TTC549 (cell line): ENCODE measurements around the gene GSTK1.
"Not testable (repeated sequence)": the region's sequence is repeated elsewhere in the genome, so short reads cannot be mapped to it uniquely, and the experiment has no call there.

Source experiments
- FAIRE-seq: peaks from 2 replicates; lab custom pipeline; 2012; peaks lifted over from hg19 to GRCh38; lab: Jason Lieb, UNC

Gene GSTK1

GRCh38 chr7:143239813-143240212 is 23.4 kb upstream of the GSTK1 start:
- no peak for FAIRE-seq

GRCh38 chr7:143240291-143241168 is 22.7 kb upstream of the GSTK1 start:
- no peak for FAIRE-seq

- no peak for FAIRE-seq
Observed at GRCh38 chr7:143242306-143242705, 20.9 kb upstream of the GSTK1 start.

DNA sequence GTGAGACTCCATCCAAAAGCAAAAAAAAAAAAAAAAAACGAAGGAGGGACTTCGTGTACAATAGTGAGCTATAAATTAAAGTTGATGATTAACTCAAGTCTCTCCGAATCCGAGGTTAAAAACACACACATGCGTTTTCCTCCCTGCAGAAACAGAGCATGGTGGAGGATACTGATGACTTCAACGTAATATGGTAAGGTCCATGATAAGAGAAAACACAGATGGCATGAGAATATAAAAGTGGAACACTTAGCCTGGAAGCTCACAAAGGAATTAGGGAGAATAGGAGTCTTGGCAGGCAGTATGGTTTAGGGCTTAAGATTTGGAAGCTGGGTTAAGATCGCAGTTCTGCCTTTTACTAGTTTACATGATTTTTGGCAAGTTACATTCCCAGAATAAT is 20.1 kb upstream of the GSTK1 start:
- FAIRE-seq = no peak

DNA sequence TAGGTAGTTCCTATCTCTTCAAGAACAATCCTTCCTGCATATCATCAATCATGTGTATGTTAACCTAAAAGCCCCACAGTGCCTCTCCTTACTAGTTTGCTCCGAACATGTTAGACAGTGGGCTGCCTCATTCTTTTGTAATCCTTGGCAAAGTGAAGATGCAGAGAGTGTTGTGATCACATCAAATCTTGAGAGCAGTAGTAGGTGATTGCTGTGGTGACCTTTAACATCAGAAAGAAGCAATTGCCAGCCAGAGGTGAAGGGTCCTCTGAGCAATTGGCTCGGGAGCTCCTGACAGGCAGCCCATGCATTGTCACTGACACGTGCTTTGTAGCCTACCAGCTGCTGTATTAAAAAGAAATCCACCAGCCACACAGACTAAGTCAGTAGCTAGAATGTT is 19.6 kb upstream of the GSTK1 start:
- no peak for FAIRE-seq

GRCh38 chr7:143244321-143244720 is 18.9 kb upstream of the GSTK1 start:
- FAIRE-seq = no peak

GRCh38 chr7:143245123-143245522 is 18.1 kb upstream of the GSTK1 start:
- no peak for FAIRE-seq

DNA sequence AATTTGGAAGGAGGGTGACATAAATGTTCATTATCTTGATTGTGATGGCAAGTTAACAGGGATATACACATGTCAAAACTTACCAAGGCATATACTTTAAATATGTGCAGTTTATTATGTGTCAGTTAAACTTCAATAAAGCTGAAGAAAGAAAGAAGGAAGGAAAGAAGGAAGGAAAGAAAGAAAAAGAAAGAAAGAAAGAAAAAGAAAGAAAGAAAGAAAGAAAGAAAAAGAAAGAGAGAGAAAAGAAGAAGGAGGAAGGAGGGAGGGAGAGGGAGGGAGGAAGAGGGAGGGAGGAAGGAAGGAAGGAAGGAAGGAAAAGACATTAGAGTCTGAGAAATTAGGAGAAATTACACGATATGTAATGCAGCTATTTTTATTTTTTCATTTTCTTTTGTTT is 15.9 kb upstream of the GSTK1 start:
- FAIRE-seq = no peak

DNA sequence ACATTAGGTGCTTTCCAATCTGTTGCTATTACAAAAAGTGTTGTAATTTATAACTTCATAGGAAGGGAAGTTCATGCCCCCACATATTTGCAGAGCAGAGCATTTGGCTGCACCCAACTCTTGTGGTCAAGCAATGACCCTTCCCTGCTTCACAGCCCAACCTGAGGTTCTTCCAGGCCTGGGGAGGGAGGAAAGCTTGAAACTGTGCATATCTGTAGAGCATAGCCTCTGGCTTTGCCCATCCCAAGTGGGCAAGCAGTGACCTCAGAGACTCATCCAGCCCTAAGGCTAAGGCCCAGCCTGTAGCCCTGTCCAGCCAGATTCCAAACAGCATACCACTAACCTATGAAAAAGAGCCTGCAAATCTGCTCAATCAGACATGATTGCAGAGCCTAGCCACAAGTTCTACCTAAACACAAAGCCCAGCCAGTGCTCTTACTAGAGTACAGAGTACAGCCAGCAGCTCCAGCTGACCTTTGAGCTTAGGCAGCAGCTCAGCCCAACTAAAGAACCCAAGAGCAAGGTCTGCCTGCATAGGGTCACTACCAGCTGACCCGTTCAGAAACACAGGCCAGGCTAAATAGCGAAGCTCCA is 14.4 kb upstream of the GSTK1 start:
- FAIRE-seq = no peak

GRCh38 chr7:143250199-143250598 is 13.0 kb upstream of the GSTK1 start:
- no peak for FAIRE-seq

DNA sequence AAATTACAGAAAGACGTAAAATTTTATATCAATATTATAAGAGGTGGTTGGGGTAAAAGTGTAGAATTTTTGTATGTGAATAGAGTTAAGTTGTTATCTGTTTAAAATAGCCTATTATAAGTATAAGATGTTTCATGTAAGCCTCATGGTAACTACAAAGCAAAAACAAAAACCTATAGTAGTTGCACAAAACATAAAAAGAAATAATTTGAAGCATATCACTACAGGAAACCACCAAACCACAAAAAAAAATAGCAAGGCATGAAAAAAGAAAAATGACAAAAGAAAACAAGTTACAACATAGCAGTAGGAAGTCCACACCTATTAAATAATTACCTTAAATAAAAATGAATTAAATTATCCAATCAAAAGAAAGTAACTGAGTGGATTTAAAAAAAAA is 12.4 kb upstream of the GSTK1 start:
- no peak for FAIRE-seq

- FAIRE-seq = no peak
Observed at GRCh38 chr7:143252006-143252405, 11.2 kb upstream of the GSTK1 start.

GRCh38 chr7:143255564-143255963 is 7.7 kb upstream of the GSTK1 start:
- no peak for FAIRE-seq

GRCh38 chr7:143256325-143256724 is 6.9 kb upstream of the GSTK1 start:
- no peak for FAIRE-seq

GRCh38 chr7:143256932-143257331 is 6.3 kb upstream of the GSTK1 start:
- no peak for FAIRE-seq

- FAIRE-seq = no peak
Observed at GRCh38 chr7:143257501-143257900, 5.7 kb upstream of the GSTK1 start.

DNA sequence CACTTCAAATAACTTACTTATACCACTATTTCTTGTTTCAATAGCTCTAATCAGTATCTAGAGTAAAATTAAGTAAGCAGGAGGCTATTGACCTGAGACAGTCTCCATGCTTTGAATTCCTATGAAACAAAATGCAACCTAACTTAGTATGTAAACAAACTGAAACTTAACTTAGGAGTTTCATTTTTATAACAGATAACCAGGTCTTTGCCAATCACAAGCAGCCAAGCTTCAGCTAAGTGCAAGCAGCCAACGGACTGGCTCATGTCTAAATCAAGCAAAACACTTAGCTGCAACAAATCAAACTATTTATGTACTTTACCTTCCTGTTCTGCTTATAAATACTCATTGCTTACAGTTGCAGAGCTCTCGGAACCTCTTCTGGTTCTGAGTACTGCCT is 4.4 kb upstream of the GSTK1 start:
- FAIRE-seq = no peak

GRCh38 chr7:143259765-143260164 is 3.5 kb upstream of the GSTK1 start:
- FAIRE-seq = no peak

GRCh38 chr7:143261901-143262300 is 1.3 kb upstream of the GSTK1 start:
- FAIRE-seq = no peak

DNA sequence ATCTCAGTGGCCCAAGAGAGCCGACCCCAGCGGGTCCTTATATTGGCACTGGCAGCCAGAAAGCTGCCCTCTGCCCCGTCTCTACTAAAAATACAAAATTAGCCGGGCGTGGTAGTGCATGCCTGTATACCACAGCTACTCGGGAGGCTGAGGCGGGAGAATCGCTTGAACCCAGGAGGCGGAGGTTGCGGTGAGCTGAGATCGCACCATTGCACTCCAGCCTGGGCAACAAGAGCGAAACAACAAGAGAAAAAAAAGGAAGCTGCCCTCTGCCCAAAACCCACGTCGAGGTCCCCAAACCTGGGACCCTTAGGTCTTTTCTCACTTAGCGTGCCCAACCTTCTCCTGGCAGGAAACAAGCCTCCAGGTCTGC is 941 bp downstream of the GSTK1 start:
- FAIRE-seq = not testable (repeated sequence)

DNA sequence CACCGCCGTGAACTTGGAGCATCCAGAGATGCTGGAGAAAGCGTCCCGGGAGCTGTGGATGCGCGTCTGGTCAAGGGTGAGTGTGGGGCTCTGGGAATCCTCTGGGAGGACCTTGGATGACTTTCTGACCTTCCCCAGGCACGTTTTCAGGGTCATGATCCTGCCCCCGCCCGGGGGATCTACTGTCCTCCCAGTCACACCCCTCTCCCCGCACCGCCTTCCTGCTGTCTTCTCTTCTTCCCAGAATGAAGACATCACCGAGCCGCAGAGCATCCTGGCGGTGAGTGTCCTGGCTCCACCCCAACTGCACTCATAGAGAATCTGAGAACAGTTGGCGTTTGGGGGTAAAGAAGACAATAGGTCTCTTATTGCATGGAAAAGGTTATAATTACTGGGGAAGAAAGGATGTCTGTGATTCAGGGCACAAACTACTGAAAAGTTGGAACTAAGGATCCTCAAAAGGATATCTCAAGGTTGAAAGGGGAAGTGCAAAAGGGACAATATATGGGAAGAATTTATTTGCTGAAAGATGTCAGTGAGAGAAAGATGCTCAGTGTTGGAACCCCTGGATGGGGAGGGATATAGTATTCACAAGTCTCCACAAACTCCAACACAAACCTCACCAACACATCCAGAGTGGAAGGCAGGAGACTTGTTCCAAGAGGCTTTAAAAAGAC is 1.9 kb downstream of the GSTK1 start:
- no peak for FAIRE-seq

DNA sequence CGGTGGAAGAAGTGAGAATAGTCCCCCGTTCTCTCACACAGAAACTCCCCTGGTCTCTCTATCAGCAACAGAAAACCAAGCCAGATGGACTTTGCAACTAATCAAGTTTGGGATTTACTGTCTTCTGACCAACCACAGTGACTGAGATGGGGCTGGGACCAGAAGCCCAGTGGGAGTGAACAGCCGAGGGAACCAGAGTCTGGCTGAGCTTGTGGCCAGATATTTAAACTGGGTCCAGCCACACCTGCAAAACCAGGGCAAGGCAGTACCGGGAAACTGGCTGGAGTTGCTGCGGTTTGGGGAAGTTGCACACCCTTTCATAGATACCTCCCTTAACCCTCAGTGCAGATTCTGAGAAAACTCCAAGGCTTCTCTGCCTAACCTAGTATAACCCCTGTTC is 6.0 kb downstream of the GSTK1 start:
- FAIRE-seq = no peak

DNA sequence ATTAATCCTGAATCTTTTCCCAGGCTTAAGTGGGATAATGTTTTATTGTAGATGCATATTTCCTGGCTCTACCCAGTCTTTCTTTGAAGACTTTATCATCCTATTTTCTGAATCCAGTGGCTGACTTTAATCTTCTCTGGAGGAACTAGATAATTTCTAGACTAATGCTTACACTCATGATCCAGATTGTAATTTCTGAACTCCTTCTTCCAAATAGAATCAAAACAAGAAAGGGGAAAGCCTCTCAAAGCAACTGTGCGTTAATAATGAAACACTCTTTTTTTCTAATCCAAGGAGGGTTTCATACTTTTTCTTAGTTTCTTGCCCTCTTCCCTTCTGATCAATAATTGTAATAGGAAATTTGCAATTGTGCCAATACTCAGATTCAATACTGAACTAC is 8.0 kb downstream of the GSTK1 start:
- FAIRE-seq = no peak

- FAIRE-seq = no peak
Observed at GRCh38 chr7:143272871-143273270, 9.6 kb downstream of the GSTK1 start.
